Measurements from ENCODE around the gene PLIN1.

Gene PLIN1

GRCh38 chr15:89659295-89659694, 19.9 kb downstream of the PLIN1 start:
- H3K27me3 ChIP-seq (ENCODE audit: control insufficient read depth, insufficient read depth, low read length), result peaks cover 11% of the 10 kb centered on the region
- H3K9ac ChIP-seq (ENCODE audit: low read length), result no peak overlapping the region
- H3K27ac ChIP-seq (ENCODE audit: low read length), result no peak overlapping the region
- H3K9me3 ChIP-seq (ENCODE audit: control insufficient read depth, low read depth, low read length), result no peaks in the 10 kb centered on the region
- no peak overlapping the region for H3K4me3 ChIP-seq (ENCODE audit: low read length)
- H3K4me1 ChIP-seq (ENCODE audit: control insufficient read depth, low read depth, low read length), result no peaks in the 10 kb centered on the region
- H3K36me3 ChIP-seq (ENCODE audit: control insufficient read depth, low read depth, low read length), result no peaks in the 10 kb centered on the region

DNA sequence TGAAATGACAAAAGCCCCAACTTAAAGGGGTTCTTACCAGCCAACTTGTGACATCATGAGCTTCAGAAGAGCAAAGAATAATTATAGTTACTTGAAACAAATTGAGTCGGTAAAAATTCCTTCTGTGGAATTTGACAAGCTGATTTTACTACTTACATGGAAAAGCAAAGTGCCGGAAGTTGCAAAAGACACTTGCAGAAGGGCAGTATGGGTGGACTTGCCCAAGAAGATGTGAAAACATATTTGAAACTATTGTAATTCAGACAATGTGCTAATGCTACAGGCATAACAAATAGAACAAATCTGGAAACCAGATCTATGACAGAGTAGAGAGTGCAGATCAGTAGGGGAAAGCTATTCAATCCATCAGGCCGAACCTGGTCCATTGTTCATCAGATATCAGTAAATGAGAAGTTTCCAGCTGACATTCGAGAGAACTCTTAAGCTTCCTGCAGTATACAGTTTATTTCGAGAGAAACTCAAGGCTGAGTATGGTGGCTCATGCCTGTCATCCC, 21.4 kb downstream of the PLIN1 start:
- no peak overlapping the region for H3K4me3 ChIP-seq (ENCODE audit: low read length)
- H3K9ac ChIP-seq (ENCODE audit: low read length), result no peak overlapping the region
- no peaks in the 10 kb centered on the region for H3K36me3 ChIP-seq (ENCODE audit: control insufficient read depth, low read depth, low read length)
- no peak overlapping the region for H3K27ac ChIP-seq (ENCODE audit: low read length)
- H3K27me3 ChIP-seq (ENCODE audit: control insufficient read depth, insufficient read depth, low read length), result peaks cover 6% of the 10 kb centered on the region
- no peaks in the 10 kb centered on the region for H3K9me3 ChIP-seq (ENCODE audit: control insufficient read depth, low read depth, low read length)
- no peaks in the 10 kb centered on the region for H3K4me1 ChIP-seq (ENCODE audit: control insufficient read depth, low read depth, low read length)

GRCh38 chr15:89656116-89656815, 22.9 kb downstream of the PLIN1 start:
- no peak overlapping the region for H3K4me3 ChIP-seq (ENCODE audit: low read length)
- no peaks in the 10 kb centered on the region for H3K9me3 ChIP-seq (ENCODE audit: control insufficient read depth, low read depth, low read length)
- H3K9ac ChIP-seq (ENCODE audit: low read length), result no peak overlapping the region
- no peak overlapping the region for H3K27ac ChIP-seq (ENCODE audit: low read length)
- H3K27me3 ChIP-seq (ENCODE audit: control insufficient read depth, insufficient read depth, low read length), result peaks cover 6% of the 10 kb centered on the region
- H3K36me3 ChIP-seq (ENCODE audit: control insufficient read depth, low read depth, low read length), result no peaks in the 10 kb centered on the region
- H3K4me1 ChIP-seq (ENCODE audit: control insufficient read depth, low read depth, low read length), result no peaks in the 10 kb centered on the region

- H3K36me3 ChIP-seq (ENCODE audit: control insufficient read depth, low read depth, low read length), result no peaks in the 10 kb centered on the region
- H3K4me1 ChIP-seq (ENCODE audit: control insufficient read depth, low read depth, low read length), result no peaks in the 10 kb centered on the region
- H3K4me3 ChIP-seq (ENCODE audit: low read length), result peak within 1 kb of the TSS; percentile 78
- H3K9me3 ChIP-seq (ENCODE audit: control insufficient read depth, low read depth, low read length), result no peaks in the 10 kb centered on the region
- H3K9ac ChIP-seq (ENCODE audit: low read length), result peak within 1 kb of the TSS; percentile 63
- peaks cover under 1% of the 10 kb centered on the region for H3K27me3 ChIP-seq (ENCODE audit: control insufficient read depth, insufficient read depth, low read length)
- no peak within 1 kb of the TSS for H3K27ac ChIP-seq (ENCODE audit: low read length)
Observed at GRCh38 chr15:89654847-89655805, 24.0 kb downstream of the PLIN1 start, which contains the start of gene KIF7. Gene KIF7 (minus strand): TSS chr15:89655467. CDS start chr15:89652930, 2,537 bp downstream.

DNA sequence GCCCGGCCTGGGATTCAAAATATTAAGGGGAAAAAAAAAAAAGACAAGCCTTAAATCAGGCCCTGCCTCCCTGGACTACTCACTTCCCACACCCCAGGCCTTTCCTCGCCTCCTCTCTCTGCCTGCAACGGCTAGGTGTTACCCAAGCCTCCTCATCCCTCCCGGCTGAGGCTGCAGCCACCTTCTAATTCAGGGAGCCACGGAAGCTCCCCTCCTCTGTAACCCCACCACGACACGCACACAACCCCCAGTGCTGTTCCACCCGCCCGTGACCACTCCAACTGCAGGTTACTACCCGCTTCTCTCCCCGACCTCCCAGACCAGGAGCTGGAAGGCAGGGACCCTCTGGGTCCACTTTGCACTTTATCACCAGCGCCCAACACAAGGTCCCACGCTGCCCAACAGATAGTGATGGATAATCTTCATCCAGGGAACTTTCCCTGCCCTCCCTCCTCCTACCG, 24.8 kb downstream of the PLIN1 start:
- Histone ChIP-seq H3K4me3 (ENCODE audit: low read length) (peak overlapping the region; percentile 78), H3K9me3 (ENCODE audit: control insufficient read depth, low read depth, low read length) (no peaks in the 10 kb centered on the region), H3K27ac (ENCODE audit: low read length) (no peak overlapping the region), H3K4me1 (ENCODE audit: control insufficient read depth, low read depth, low read length) (no peaks in the 10 kb centered on the region), H3K36me3 (ENCODE audit: control insufficient read depth, low read depth, low read length) (peaks cover 4% of the 10 kb centered on the region), H3K27me3 (ENCODE audit: control insufficient read depth, insufficient read depth, low read length) (no peaks in the 10 kb centered on the region), H3K9ac (ENCODE audit: low read length) (peak overlapping the region; percentile 63)

DNA sequence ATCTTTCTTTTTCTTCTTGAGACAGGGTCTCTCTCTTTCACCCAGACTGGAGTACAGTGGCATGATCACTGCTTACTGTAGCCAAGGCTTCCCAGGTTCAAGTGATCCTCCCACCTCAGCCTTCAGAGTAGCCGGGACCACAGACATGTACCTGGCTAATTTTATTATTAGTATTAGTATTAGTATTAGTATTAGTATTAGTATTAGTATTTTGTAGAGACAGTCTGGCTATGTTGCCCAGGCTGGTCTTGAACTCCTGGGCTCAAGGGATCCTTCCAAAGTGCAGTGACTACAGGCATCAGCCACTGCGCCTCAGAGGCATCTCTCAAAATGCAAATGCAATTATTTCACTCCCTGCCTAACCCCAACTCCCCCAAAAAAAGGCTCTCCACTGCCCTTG, 25.6 kb downstream of the PLIN1 start:
- Histone ChIP-seq H3K4me3 (ENCODE audit: low read length) (no peak overlapping the region), H3K36me3 (ENCODE audit: control insufficient read depth, low read depth, low read length) (peaks cover 5% of the 10 kb centered on the region), H3K27me3 (ENCODE audit: control insufficient read depth, insufficient read depth, low read length) (no peaks in the 10 kb centered on the region), H3K27ac (ENCODE audit: low read length) (no peak overlapping the region), H3K9me3 (ENCODE audit: control insufficient read depth, low read depth, low read length) (no peaks in the 10 kb centered on the region), H3K9ac (ENCODE audit: low read length) (no peak overlapping the region), H3K4me1 (ENCODE audit: control insufficient read depth, low read depth, low read length) (no peaks in the 10 kb centered on the region)

- H3K9ac ChIP-seq (ENCODE audit: low read length), result no peak overlapping the region
- H3K4me1 ChIP-seq (ENCODE audit: control insufficient read depth, low read depth, low read length), result no peaks in the 10 kb centered on the region
- peaks cover 5% of the 10 kb centered on the region for H3K36me3 ChIP-seq (ENCODE audit: control insufficient read depth, low read depth, low read length)
- no peaks in the 10 kb centered on the region for H3K27me3 ChIP-seq (ENCODE audit: control insufficient read depth, insufficient read depth, low read length)
- no peaks in the 10 kb centered on the region for H3K9me3 ChIP-seq (ENCODE audit: control insufficient read depth, low read depth, low read length)
- H3K27ac ChIP-seq (ENCODE audit: low read length), result no peak overlapping the region
- no peak overlapping the region for H3K4me3 ChIP-seq (ENCODE audit: low read length)
Observed at GRCh38 chr15:89652666-89653065, 26.5 kb downstream of the PLIN1 start.

GRCh38 chr15:89652131-89652530, 27.0 kb downstream of the PLIN1 start:
- Histone ChIP-seq H3K27ac (ENCODE audit: low read length) (no peak overlapping the region), H3K4me1 (ENCODE audit: control insufficient read depth, low read depth, low read length) (no peaks in the 10 kb centered on the region), H3K9ac (ENCODE audit: low read length) (no peak overlapping the region), H3K36me3 (ENCODE audit: control insufficient read depth, low read depth, low read length) (peaks cover 5% of the 10 kb centered on the region), H3K9me3 (ENCODE audit: control insufficient read depth, low read depth, low read length) (no peaks in the 10 kb centered on the region), H3K4me3 (ENCODE audit: low read length) (no peak overlapping the region), H3K27me3 (ENCODE audit: control insufficient read depth, insufficient read depth, low read length) (no peaks in the 10 kb centered on the region)

DNA sequence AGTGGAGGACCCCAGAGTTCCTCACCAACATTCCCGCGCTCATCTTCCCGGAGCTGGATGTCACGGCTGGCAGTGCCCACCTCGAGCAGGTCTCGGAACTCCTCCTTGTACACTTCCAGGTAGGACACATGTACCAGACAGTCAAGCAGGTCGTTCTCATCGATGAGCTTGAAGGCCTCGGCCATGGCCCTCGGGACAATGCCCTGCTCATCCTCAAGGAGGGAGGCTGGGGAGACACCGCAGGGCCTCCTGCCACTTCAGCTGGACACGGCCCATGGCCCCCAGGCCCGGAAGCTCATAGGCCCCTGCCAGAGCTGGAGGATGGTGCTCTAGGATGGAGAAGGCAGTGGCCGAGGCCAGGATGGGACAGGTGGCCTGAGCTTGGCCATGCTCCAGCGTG, 29.5 kb downstream of the PLIN1 start:
- Histone ChIP-seq H3K4me1 (ENCODE audit: control insufficient read depth, low read depth, low read length) (no peaks in the 10 kb centered on the region), H3K27ac (ENCODE audit: low read length) (no peak overlapping the region), H3K4me3 (ENCODE audit: low read length) (no peak overlapping the region), H3K36me3 (ENCODE audit: control insufficient read depth, low read depth, low read length) (peaks cover 5% of the 10 kb centered on the region), H3K27me3 (ENCODE audit: control insufficient read depth, insufficient read depth, low read length) (no peaks in the 10 kb centered on the region), H3K9me3 (ENCODE audit: control insufficient read depth, low read depth, low read length) (no peaks in the 10 kb centered on the region), H3K9ac (ENCODE audit: low read length) (no peak overlapping the region)

GRCh38 chr15:89649013-89649625, 30.0 kb downstream of the PLIN1 start:
- Histone ChIP-seq H3K4me1 (ENCODE audit: control insufficient read depth, low read depth, low read length) (no peaks in the 10 kb centered on the region), H3K4me3 (ENCODE audit: low read length) (no peak overlapping the region), H3K9ac (ENCODE audit: low read length) (no peak overlapping the region), H3K27ac (ENCODE audit: low read length) (no peak overlapping the region), H3K36me3 (ENCODE audit: control insufficient read depth, low read depth, low read length) (peaks cover 5% of the 10 kb centered on the region), H3K9me3 (ENCODE audit: control insufficient read depth, low read depth, low read length) (no peaks in the 10 kb centered on the region), H3K27me3 (ENCODE audit: control insufficient read depth, insufficient read depth, low read length) (no peaks in the 10 kb centered on the region)
